K562 (cell line): ENCODE results near the gene UBXN1. TPM values are rescaled to one million over a fixed set of nuclear protein-coding genes. Genes with fewer than 3 reads are reported as not detected.

Experiments
- CBX8 ChIP-seq: fragments of 200-600 bp; sonication (generic); IDR thresholded peaks from 2 replicates; pipeline ENCODE4 v1.6.1; 2012; ENCODE audit warnings: borderline replicate concordance, mixed run types, low read depth, mild to moderate bottlenecking, moderate library complexity, mixed read lengths, low read length, control low read depth, inconsistent platforms; ENCODE audit not compliant: poor library complexity, severe bottlenecking; ENCODE audit errors: extremely low read depth
- CEBPZ ChIP-seq: fragments of 150-350 bp; IDR thresholded peaks from 2 replicates; pipeline ENCODE4 v1.6.1; 2014; ENCODE audit warnings: low read depth, mild to moderate bottlenecking, low read length, borderline replicate concordance
- E2F8 ChIP-seq: fragments of 450-650 bp; IDR thresholded peaks from 2 replicates; pipeline ENCODE4 v1.7.1; 2018; ENCODE audit warnings: mild to moderate bottlenecking, low read depth; ENCODE audit not compliant: partially characterized antibody
- GTF2F1 ChIP-seq: IDR thresholded peaks from 2 replicates; pipeline ENCODE4 v1.6.1; 2011; ENCODE audit warnings: low read depth, low read length, improper control_type of control experiment
- L3MBTL2 ChIP-seq: fragments of 450-650 bp; IDR thresholded peaks from 2 replicates; pipeline ENCODE4 v1.6.1; 2016; ENCODE audit warnings: mild to moderate bottlenecking, moderate library complexity
- MYC ChIP-seq, 2 experiments: fragments of 250-450 bp in 1 of 2; sonication (Bioruptor Pico) in 1 of 2; IDR thresholded peaks; 2 replicates each; pipeline versions ENCODE4 v1.5.1 to v1.6.1; 2012 to 2021; ENCODE audit warnings: low read depth in 2 of 2, borderline replicate concordance in 1 of 2, improper control_type of control experiment in 1 of 2, low read length in 1 of 2, mild to moderate bottlenecking in 1 of 2, moderate library complexity in 1 of 2
- NR1H2 ChIP-seq: sonication (generic); formaldehyde crosslinking; IDR thresholded peaks from 2 replicates; pipeline ENCODE4 v1.4.0; 2020; ENCODE audit warnings: mild to moderate bottlenecking, missing genetic modification reagents
- PRPF4 ChIP-seq: fragments of 200-400 bp; formaldehyde crosslinking; IDR thresholded peaks from one replicate; pipeline ENCODE4 v1.6.1; 2017; ENCODE audit warnings: low read length, low read depth, mild to moderate bottlenecking; ENCODE audit not compliant: insufficient read depth, poor library complexity, severe bottlenecking
- SIN3A ChIP-seq, 2 experiments: fragments of 150-350 bp in 1 of 2; IDR thresholded peaks; 2 replicates each; pipeline ENCODE4 v1.6.1; 2011 to 2016; ENCODE audit warnings: borderline replicate concordance in 2 of 2, low read depth in 2 of 2, low read length in 2 of 2, mild to moderate bottlenecking in 2 of 2, moderate library complexity in 2 of 2; ENCODE audit not compliant: control insufficient read depth in 1 of 2
- SP1 ChIP-seq: sonication (generic); formaldehyde crosslinking; IDR thresholded peaks from 2 replicates; pipeline ENCODE4 v1.8.1; 2022; ENCODE audit warnings: mild to moderate bottlenecking, missing genetic modification reagents
- TARDBP ChIP-seq: fragments of 450-650 bp; IDR thresholded peaks from 2 replicates; pipeline ENCODE4 v1.6.1; 2016
- TOE1 ChIP-seq, 2 experiments: fragments of 450-650 bp in 1 of 2; sonication (generic) in 1 of 2; formaldehyde crosslinking in 1 of 2; IDR thresholded peaks; 2 replicates each; pipeline versions ENCODE4 v1.7.1 to v1.8.0; 2016 to 2022; ENCODE audit warnings: borderline replicate concordance in 2 of 2, mild to moderate bottlenecking in 2 of 2, antibody characterized with exemption in 1 of 2, inconsistent platforms in 1 of 2, low read depth in 1 of 2, missing genetic modification reagents in 1 of 2, moderate library complexity in 1 of 2
- polyA plus RNA-seq, 8 experiments: library from polyadenylated mRNA; depleted of rRNA in 4 of 8; stranded (reverse) in 5 of 8; unstranded in 3 of 8; fragments of >200 nt; fragmentation: Nextera tagmentation in 2 of 8; fragmentation: Illumina TruSeq in 1 of 8; extraction: Ambion mirVana in 2 of 8; extraction: Trizol in 1 of 8; gene quantifications; 2 replicates each; pipeline versions ENCODE4 v1.2.1 to v1.2.3, GENCODE V29; 2011 to 2014; ENCODE audit warnings: inconsistent platforms in 1 of 8, missing spikeins in 1 of 8
- total RNA-seq, 7 experiments: library from RNA; depleted of rRNA in 6 of 7; stranded (reverse); fragments of >200 nt in 6 of 7; fragmentation: Illumina TruSeq in 2 of 7; extraction: Trizol in 2 of 7; gene quantifications; 2 replicates each; pipeline versions ENCODE4 v1.2.1 to v1.2.3, GENCODE V29; 2011 to 2021; ENCODE audit warnings: low replicate concordance in 1 of 7

The UBXN1 gene
- total and polyA plus RNA-seq, 9 of the 15 experiments (the other 6 are each of a cell fraction or from before 2014, with no cell fraction given), result 4.8 to 263 (median 99.7) TPM

DNA sequence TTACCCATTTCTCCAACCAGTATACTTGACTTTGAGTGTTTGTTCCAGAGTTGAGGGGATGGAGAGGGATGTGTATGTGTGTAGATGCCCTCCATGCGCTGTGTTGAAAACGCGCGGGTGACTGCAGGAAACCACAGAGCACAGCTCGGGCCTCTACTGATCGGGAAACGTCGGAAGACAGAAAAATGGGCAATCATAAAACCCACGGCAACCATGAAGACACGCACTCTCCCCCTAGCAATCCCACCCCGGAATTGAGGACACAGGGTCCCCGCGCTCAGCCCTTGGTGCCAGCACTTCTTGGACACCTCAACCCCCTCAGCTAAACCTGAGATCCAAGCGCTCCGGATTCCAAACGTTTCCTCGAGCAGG is 7.7 kb downstream of the UBXN1 start (continued):
- TF ChIP-seq SIN3A (IDR thresholded peaks at IDR 0.05; ENCODE audit: borderline replicate concordance in 2 of 2, control insufficient read depth in 1 of 2, low read depth in 2 of 2, low read length in 2 of 2) (0 out of 4 replicates have a peak, but pooled peaks of 1 of the 2 experiments have one; percentile 5), NR1H2 (CRISPR knock-in tag) (no peak), E2F8 (no peak), CEBPZ (no peak), TOE1 (IDR thresholded peaks at IDR 0.05; ENCODE audit: borderline replicate concordance) (peak; percentile 13), TOE1 (CRISPR knock-in tag; IDR thresholded peaks at IDR 0.05; ENCODE audit: borderline replicate concordance, low read depth) (no peak), MYC (IDR thresholded peaks at IDR 0.05; ENCODE audit: low read depth, low read length) (peak; percentile 65; the same call in 1 of the 2 replicates), MYC (CRISPR knock-in tag; IDR thresholded peaks at IDR 0.05; ENCODE audit: borderline replicate concordance, low read depth) (no peak), PRPF4 (no peak), GTF2F1 (no peak), TARDBP (peak; percentile 71; the same call in 1 of the 2 replicates), L3MBTL2 (0 out of 2 replicates have a peak, but pooled peaks have one; percentile 28), CBX8 (no peak), SP1 (CRISPR knock-in tag) (peak; percentile 16; the same call in 1 of the 2 replicates)
